ENCODE results near the gene ANKRD16. TPM values are rescaled to one million over a fixed set of nuclear protein-coding genes. Genes with fewer than 3 reads are reported as not detected.
A peak's percentile ranks its signal among the peaks of the same experiment; 100 is the strongest.

Gene ANKRD16
- total and polyA plus RNA-seq, 2 of the 13 experiments (the other 11 are each of a cell fraction or from before 2014, with no cell fraction given), result 8.0 to 11.4 TPM

DNA sequence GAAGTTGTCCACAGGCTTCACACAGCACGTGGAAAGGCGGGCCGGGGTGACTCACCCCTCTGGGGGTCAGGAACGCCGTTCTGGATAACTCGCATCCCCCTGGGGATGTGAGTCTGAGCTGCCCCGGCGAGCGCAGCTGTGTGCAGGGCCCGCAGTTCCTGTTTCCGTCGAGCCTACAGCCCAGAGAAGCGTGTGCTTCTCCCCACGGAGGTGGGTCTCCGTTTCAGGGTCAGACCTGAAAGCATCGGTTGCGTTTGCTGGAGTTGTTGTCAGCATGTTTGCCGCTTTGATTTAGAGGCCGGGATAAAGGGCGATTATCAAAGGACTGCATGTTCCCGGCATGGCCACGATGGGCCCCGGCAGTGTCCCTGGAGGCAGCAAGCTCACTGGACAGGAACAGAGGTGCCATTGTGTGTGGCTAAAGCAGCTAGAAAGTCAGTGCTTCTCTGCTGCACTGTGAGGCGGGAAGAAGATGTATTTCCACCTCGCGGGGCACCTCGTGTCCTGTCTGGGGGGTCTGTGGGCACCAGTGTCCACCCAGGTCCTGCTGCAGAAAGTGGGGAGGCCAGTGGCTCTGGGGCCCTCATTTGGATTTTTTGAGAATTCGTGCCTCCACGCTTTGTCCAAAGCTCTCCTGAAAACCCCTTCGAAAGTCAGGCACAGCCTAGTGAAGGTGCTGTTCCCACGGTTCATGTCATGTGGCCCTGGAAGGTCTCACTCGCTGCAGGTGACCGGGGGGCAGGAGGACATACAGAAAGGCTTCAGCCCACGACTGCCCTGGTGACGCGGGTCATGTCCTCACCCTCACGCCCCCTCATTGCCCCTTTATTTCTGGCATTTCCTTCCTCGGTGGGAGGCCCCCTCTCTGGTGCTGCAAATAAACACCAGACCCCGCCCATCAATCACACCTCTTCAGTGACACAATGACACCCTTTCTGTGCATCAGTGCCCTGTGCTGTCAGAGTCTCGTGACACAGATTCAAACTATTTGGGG is 49.1 kb downstream of the ANKRD16 start (continued):
- TF ChIP-seq, protein P1, sequence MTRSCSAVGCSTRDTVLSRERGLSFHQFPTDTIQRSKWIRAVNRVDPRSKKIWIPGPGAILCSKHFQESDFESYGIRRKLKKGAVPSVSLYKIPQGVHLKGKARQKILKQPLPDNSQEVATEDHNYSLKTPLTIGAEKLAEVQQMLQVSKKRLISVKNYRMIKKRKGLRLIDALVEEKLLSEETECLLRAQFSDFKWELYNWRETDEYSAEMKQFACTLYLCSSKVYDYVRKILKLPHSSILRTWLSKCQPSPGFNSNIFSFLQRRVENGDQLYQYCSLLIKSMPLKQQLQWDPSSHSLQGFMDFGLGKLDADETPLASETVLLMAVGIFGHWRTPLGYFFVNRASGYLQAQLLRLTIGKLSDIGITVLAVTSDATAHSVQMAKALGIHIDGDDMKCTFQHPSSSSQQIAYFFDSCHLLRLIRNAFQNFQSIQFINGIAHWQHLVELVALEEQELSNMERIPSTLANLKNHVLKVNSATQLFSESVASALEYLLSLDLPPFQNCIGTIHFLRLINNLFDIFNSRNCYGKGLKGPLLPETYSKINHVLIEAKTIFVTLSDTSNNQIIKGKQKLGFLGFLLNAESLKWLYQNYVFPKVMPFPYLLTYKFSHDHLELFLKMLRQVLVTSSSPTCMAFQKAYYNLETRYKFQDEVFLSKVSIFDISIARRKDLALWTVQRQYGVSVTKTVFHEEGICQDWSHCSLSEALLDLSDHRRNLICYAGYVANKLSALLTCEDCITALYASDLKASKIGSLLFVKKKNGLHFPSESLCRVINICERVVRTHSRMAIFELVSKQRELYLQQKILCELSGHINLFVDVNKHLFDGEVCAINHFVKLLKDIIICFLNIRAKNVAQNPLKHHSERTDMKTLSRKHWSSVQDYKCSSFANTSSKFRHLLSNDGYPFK (CRISPR knock-in tag; IDR thresholded peaks at IDR 0.05; ENCODE audit: borderline replicate concordance), result peak; percentile 62; the same call in 1 of the 2 replicates
- peak; percentile 20; the same call in 1 of the 2 replicates for TF ChIP-seq ZBTB26 (CRISPR knock-in tag; IDR thresholded peaks at IDR 0.05; ENCODE audit: borderline replicate concordance)
- TF ChIP-seq, protein P2, sequence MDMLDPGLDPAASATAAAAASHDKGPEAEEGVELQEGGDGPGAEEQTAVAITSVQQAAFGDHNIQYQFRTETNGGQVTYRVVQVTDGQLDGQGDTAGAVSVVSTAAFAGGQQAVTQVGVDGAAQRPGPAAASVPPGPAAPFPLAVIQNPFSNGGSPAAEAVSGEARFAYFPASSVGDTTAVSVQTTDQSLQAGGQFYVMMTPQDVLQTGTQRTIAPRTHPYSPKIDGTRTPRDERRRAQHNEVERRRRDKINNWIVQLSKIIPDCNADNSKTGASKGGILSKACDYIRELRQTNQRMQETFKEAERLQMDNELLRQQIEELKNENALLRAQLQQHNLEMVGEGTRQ (IDR thresholded peaks at IDR 0.05; ENCODE audit: low read depth, low read length), result no peak
- TF ChIP-seq, protein P2 (CRISPR knock-in tag; IDR thresholded peaks at IDR 0.05; ENCODE audit: borderline replicate concordance), result peak; percentile 33; the same call in 1 of the 2 replicates
- TF ChIP-seq, protein P3, sequence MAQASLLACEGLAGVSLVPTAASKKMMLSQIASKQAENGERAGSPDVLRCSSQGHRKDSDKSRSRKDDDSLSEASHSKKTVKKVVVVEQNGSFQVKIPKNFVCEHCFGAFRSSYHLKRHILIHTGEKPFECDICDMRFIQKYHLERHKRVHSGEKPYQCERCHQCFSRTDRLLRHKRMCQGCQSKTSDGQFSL (CRISPR knock-in tag; IDR thresholded peaks at IDR 0.05), result no peak
- peak; percentile 32; the same call in 1 of the 2 replicates for TF ChIP-seq MXD1 (CRISPR knock-in tag; IDR thresholded peaks at IDR 0.05)
- no peak for TF ChIP-seq PAX8 (CRISPR knock-in tag; IDR thresholded peaks at IDR 0.05; ENCODE audit: borderline replicate concordance)
- TF ChIP-seq HOXD1 (CRISPR knock-in tag; IDR thresholded peaks at IDR 0.05), result no peak
- TF ChIP-seq SIN3B (IDR thresholded peaks at IDR 0.05; ENCODE audit: low read length), result no peak
- TF ChIP-seq JUN (CRISPR knock-in tag; IDR thresholded peaks at IDR 0.05), result no peak
- TF ChIP-seq, protein P4, sequence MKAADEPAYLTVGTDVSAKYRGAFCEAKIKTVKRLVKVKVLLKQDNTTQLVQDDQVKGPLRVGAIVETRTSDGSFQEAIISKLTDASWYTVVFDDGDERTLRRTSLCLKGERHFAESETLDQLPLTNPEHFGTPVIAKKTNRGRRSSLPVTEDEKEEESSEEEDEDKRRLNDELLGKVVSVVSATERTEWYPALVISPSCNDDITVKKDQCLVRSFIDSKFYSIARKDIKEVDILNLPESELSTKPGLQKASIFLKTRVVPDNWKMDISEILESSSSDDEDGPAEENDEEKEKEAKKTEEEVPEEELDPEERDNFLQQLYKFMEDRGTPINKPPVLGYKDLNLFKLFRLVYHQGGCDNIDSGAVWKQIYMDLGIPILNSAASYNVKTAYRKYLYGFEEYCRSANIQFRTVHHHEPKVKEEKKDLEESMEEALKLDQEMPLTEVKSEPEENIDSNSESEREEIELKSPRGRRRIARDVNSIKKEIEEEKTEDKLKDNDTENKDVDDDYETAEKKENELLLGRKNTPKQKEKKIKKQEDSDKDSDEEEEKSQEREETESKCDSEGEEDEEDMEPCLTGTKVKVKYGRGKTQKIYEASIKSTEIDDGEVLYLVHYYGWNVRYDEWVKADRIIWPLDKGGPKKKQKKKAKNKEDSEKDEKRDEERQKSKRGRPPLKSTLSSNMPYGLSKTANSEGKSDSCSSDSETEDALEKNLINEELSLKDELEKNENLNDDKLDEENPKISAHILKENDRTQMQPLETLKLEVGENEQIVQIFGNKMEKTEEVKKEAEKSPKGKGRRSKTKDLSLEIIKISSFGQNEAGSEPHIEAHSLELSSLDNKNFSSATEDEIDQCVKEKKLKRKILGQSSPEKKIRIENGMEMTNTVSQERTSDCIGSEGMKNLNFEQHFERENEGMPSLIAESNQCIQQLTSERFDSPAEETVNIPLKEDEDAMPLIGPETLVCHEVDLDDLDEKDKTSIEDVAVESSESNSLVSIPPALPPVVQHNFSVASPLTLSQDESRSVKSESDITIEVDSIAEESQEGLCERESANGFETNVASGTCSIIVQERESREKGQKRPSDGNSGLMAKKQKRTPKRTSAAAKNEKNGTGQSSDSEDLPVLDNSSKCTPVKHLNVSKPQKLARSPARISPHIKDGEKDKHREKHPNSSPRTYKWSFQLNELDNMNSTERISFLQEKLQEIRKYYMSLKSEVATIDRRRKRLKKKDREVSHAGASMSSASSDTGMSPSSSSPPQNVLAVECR (CRISPR knock-in tag; IDR thresholded peaks at IDR 0.05; ENCODE audit: borderline replicate concordance), result peak; percentile 33; the same call in 1 of the 2 replicates
- TF ChIP-seq NR2C2 (CRISPR knock-in tag; IDR thresholded peaks at IDR 0.05; ENCODE audit: borderline replicate concordance), result 0 out of 2 replicates have a peak, but pooled peaks have one; percentile 35
